GM19240 (cell line): ENCODE measurements around the gene ACYP2.
A peak's percentile ranks its signal among the peaks of the same experiment; 100 is the strongest.
"Not testable (repeated sequence)": the region's sequence is repeated elsewhere in the genome, so short reads cannot be mapped to it uniquely, and the experiment has no call there.

Source experiments
- DNase-seq: peaks from one replicate; pipeline ENCODE4 v3.0.0; 2011; ENCODE audit warnings: low spot score; ENCODE audit not compliant: insufficient read length

Gene ACYP2

GRCh38 chr2:54115284-54116137, at the start of gene ACYP2:
TSS of gene ACYP2 (plus strand) at chr2:54115615.
- DNase-seq, result peak; percentile 80

- DNase-seq, result no peak
Observed at GRCh38 chr2:54065891-54066290, 49.5 kb upstream of the ACYP2 start.

DNA sequence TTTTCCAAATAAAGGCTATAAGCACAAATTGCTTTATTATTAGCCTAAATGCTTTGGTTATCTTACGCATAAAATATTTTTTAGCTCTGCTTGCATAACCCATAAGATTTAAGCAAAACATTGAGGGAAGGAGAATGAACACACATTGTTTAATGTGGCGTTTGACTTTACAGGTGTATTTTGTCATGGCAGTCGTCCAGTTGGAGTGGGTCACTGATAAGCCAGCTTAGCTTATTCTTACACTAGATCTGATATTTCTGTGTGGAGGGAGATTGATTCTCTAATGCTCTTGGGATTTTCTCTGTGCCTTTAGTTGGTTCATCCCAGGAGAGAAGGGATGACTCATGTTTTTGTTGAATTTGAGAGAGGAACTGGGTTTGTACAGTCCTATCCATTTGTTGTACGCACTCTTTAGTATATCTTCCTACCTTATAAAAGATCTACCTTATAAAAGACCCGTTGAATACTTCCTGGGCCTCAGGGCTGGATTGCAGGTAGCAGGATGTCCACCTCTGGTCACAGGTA, 47.5 kb upstream of the ACYP2 start:
- no peak for DNase-seq

DNA sequence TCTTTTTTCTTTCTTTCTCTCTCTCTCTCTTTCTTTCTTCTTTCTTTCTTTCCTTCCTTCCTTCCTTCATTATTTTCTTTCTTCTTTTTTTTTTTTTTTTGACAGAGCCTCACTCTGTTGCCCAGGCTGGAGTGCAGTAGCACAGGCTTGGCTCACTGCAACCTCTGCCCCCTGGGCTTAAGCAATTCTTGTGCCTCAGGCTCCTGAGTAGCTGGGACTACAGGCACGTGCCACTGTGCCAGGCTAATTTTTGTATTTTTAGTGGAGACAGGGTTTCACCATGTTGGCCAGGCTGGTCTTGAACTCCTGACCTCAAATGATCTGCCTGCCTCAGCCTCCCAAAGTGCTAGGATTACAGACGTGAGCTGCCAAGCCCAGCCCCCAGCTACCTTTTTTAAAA, 42.9 kb upstream of the ACYP2 start:
- DNase-seq, result not testable (repeated sequence)

GRCh38 chr2:54073796-54074195, 41.6 kb upstream of the ACYP2 start:
- no peak for DNase-seq

DNA sequence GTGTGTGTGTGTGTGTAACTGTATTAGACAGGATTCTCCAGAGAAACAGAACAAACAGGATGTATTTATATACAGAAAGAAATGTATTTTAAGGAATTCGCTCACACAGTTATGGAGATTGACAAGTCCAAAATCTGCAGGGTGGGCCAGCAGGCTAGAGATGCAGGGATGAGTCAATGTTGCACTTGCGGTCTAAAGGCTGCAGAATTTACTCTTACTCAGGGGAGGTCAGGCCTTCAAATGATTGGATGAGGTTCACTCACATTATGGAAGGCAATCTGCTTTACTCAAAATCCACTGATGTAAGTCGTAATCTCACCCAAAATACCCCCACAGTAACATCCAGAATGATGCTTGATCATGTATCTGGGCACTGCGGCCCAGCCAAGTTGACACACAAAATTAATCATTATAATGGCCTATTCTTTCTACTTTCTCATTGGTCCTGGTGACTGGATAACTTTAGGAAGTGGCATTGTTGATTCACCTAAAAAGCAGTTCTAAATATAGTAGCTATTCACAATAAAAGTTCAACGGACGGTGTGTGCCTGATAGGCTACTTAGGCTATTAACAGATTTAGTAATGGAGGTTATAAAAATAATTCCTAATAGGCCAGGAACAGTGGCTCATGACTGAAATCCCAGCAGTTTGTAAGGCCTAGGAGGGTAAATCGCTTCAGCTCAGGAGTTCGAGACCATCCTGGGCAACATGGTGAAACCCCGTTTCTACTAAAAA, 40.6 kb upstream of the ACYP2 start:
- DNase-seq, result no peak

- no peak for DNase-seq
Observed at GRCh38 chr2:54076586-54076985, 38.8 kb upstream of the ACYP2 start.

GRCh38 chr2:54077088-54077900, 38.1 kb upstream of the ACYP2 start:
- no peak for DNase-seq

- DNase-seq, result no peak
Observed at GRCh38 chr2:54079331-54079730, 36.1 kb upstream of the ACYP2 start.

DNA sequence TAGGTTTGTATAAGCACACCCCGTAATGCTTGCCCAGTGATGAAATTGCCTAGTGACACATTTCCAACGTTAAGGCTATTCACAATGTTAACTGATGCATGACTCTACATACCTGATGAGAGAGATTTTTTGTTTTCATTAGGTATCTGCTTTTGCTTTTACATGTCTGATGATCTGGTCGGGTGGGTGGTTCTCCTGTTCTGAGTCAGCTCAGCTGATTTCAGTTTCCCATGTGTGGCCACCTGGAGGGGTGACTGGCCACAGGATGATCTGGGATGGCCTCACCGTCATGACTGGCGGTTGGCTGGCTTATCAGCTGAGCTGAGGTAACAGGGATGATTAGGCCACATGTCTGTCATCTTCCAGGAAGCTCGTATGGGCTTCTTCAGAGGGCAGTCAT, 33.8 kb upstream of the ACYP2 start:
- DNase-seq, result peak; percentile 50

- DNase-seq, result no peak
Observed at GRCh38 chr2:54083021-54083420, 32.4 kb upstream of the ACYP2 start.

- no peak for DNase-seq
Observed at GRCh38 chr2:54083445-54083844, 32.0 kb upstream of the ACYP2 start.

- no peak for DNase-seq
Observed at GRCh38 chr2:54084600-54084999, 30.8 kb upstream of the ACYP2 start.

- no peak for DNase-seq
Observed at GRCh38 chr2:54085069-54085468, 30.3 kb upstream of the ACYP2 start.

- DNase-seq, result no peak
Observed at GRCh38 chr2:54086157-54086556, 29.3 kb upstream of the ACYP2 start.

DNA sequence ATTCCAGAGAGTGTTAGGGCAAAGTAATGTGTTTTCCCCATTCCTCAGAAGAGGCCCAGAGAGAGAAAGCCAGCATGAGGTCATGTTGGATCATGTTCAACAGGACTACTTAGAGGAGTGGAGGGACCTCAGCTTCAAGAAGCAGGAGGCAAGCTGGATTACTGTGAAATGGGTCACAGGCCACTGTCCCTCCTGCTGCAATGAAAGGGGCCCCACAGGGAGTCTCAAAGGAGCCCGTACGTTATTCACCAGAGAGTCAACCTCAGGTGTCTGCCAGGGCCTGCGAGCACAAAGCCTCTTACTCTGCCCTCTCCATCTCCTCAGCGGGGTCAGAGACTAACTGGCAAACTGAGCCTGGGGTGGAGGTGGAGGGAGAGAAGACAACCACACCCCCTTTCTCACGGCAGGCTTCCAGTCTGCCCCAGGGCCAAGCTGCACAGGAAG, 27.2 kb upstream of the ACYP2 start:
- DNase-seq, result no peak

GRCh38 chr2:54088719-54089118, 26.7 kb upstream of the ACYP2 start:
- DNase-seq, result no peak

- no peak for DNase-seq
Observed at GRCh38 chr2:54090521-54091117, 24.8 kb upstream of the ACYP2 start.

GRCh38 chr2:54092940-54093339, 22.5 kb upstream of the ACYP2 start:
- DNase-seq, result no peak

DNA sequence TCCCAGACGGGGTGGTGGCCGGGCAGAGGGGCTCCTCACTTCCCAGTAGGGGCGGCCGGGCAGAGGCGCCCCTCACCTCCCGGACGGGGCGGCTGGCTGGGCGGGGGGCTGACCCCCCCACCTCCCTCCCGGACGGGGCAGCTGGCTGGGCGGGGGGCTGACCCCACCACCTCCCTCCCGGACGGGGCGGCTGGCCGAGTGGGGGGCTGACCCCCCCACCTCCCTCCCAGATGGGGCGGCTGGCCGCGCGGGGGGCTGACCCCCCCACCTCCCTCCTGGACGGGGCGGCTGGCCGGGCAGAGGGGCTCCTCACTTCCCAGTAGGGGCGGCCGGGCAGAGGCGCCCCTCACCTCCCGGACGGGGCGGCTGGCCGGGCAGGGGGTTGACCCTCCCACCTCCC, 20.0 kb upstream of the ACYP2 start:
- DNase-seq, result not testable (repeated sequence)

GRCh38 chr2:54096141-54096540, 19.3 kb upstream of the ACYP2 start:
- not testable (repeated sequence) for DNase-seq
